GM12878 (cell line): ENCODE measurements around the gene PDE9A. TPM values are rescaled to one million over a fixed set of nuclear protein-coding genes. Genes with fewer than 3 reads are reported as not detected.

ENCODE experiments used
- ATAC-seq: fragments of 200-7000 bp; cut with Tn5 transposase; 3 replicates; pipeline ENCODE4 v1.9.1; 2020; ENCODE audit warnings: mild to moderate bottlenecking, moderate library complexity
- BruUV-seq: library from RNA; stranded (reverse); fragments of 400-500 nt; replicated peaks from 2 replicates; lab custom pipeline; 2021; lab: Mats Ljungman, UMichigan
- CTCF ChIA-PET: fragments of 300-600 bp; sonication (Branson Sonifier 250); formaldehyde crosslinking; extraction: SDS; loops from one replicate; lab custom pipeline; 2021; ENCODE audit warnings: inconsistent platforms; lab: Yijun Ruan, JAX
- POLR2A ChIA-PET: fragments of 350-600 bp; formaldehyde crosslinking; extraction: SDS; loops from one replicate; lab custom pipeline; 2021; ENCODE audit warnings: inconsistent platforms; lab: Charles Lee
- RAD21 ChIA-PET: fragments of 300-600 bp; sonication (Branson Sonifier 250); formaldehyde crosslinking; loops from one replicate; lab custom pipeline; 2023; ENCODE audit warnings: antibody characterized with exemption; ENCODE audit not compliant: unreplicated experiment; lab: Charles Lee
- SMC1A ChIA-PET: fragments of 300-600 bp; sonication (Branson Sonifier 250); formaldehyde crosslinking; loops from one replicate; lab custom pipeline; 2023; ENCODE audit not compliant: unreplicated experiment, uncharacterized antibody; lab: Charles Lee
- DNase-seq: peaks from one replicate; pipeline ENCODE4 v3.0.0-alpha.2; 2011; ENCODE audit warnings: low read depth, low spot score
- FAIRE-seq: peaks from 3 replicates; lab custom pipeline; 2011; peaks lifted over from hg19 to GRCh38; lab: Jason Lieb, UNC
- H2AFZ ChIP-seq: 2 replicates; pipeline ENCODE4 v1.6.0; 2011; ENCODE audit warnings: low read depth, low read length, control low read depth; ENCODE audit not compliant: control insufficient read depth
- H3K27ac ChIP-seq: 2 replicates; pipeline ENCODE4 v1.5.1; 2011; ENCODE audit warnings: control low read depth; ENCODE audit not compliant: control insufficient read depth, insufficient read depth
- H3K27me3 ChIP-seq, 2 experiments: replicated peaks in 1 of 2; 2 replicates each; pipeline versions ENCODE4 v1.6.0 to v1.6.1; 2011; ENCODE audit warnings: low read length in 1 of 2; ENCODE audit not compliant: control insufficient read depth in 2 of 2, insufficient read depth in 2 of 2
- H3K36me3 ChIP-seq, 2 experiments: 2 replicates each; pipeline ENCODE4 v1.5.1; 2011; ENCODE audit warnings: low read length in 1 of 2; ENCODE audit not compliant: control insufficient read depth in 2 of 2, insufficient read depth in 2 of 2
- H3K4me1 ChIP-seq: 2 replicates; pipeline ENCODE4 v1.6.1; 2011; ENCODE audit warnings: mild to moderate bottlenecking, low read length, moderate library complexity, mixed read lengths; ENCODE audit not compliant: control insufficient read depth, insufficient read depth
- H3K4me2 ChIP-seq: 2 replicates; pipeline ENCODE4 v1.6.0; 2011; ENCODE audit warnings: control low read depth; ENCODE audit not compliant: control insufficient read depth, insufficient read depth
- H3K4me3 ChIP-seq: fragments of 200-600 bp; sonication (generic); 2 replicates; pipeline ENCODE4 v1.5.1; 2016
- H3K79me2 ChIP-seq: 2 replicates; pipeline ENCODE4 v1.6.0; 2011; ENCODE audit warnings: low read length; ENCODE audit not compliant: control insufficient read depth, insufficient read depth
- H3K9ac ChIP-seq: 2 replicates; pipeline ENCODE4 v1.8.0; 2011; ENCODE audit warnings: low read length, control low read depth, mixed read lengths; ENCODE audit not compliant: control insufficient read depth, insufficient read depth
- H3K9me3 ChIP-seq: replicated peaks from 3 replicates; pipeline ENCODE4 v1.5.1; 2011; ENCODE audit warnings: mild to moderate bottlenecking, low read length; ENCODE audit not compliant: control insufficient read depth, insufficient read depth
- H4K20me1 ChIP-seq: 2 replicates; pipeline ENCODE4 v1.6.0; 2011; ENCODE audit not compliant: control insufficient read depth, insufficient read depth
- ASH2L ChIP-seq: fragments of 300-600, 200-600 bp; sonication (generic); IDR thresholded peaks from 2 replicates; pipeline ENCODE4 v1.6.1; 2017; ENCODE audit warnings: low read depth, mild to moderate bottlenecking, borderline replicate concordance
- EGR1 ChIP-seq, 2 experiments: IDR thresholded peaks; 1 replicate in 1 of 2; 2 replicates in 1 of 2; pipeline ENCODE4 v1.6.1; 2011 to 2012; ENCODE audit warnings: low read depth in 2 of 2, low read length in 2 of 2, borderline replicate concordance in 1 of 2, mild to moderate bottlenecking in 1 of 2, moderate library complexity in 1 of 2
- FOXM1 ChIP-seq: IDR thresholded peaks from 2 replicates; pipeline ENCODE4 v1.6.1; 2012; ENCODE audit warnings: low read depth, mild to moderate bottlenecking, inconsistent platforms, low read length, moderate library complexity
- GATAD2B ChIP-seq: fragments of 450-650 bp; conservative IDR thresholded peaks from 2 replicates; pipeline ENCODE4 v1.6.1; 2017; ENCODE audit warnings: low read depth, mild to moderate bottlenecking, moderate library complexity
- KAT2A ChIP-seq: conservative IDR thresholded peaks from 2 replicates; pipeline ENCODE4 v1.6.1; 2011; ENCODE audit warnings: low read depth, low read length; ENCODE audit not compliant: control insufficient read depth
- MEF2A ChIP-seq: IDR thresholded peaks from 2 replicates; pipeline ENCODE4 v1.6.1; 2011; ENCODE audit warnings: low read depth, mild to moderate bottlenecking, low read length, moderate library complexity; ENCODE audit not compliant: insufficient read depth
- NR2C2 ChIP-seq: IDR thresholded peaks from 2 replicates; pipeline ENCODE4 v1.6.1; 2011; ENCODE audit warnings: borderline replicate concordance, low read depth; ENCODE audit not compliant: control insufficient read depth, insufficient read length
- PAX5 ChIP-seq: IDR thresholded peaks from 2 replicates; pipeline ENCODE4 v1.6.1; 2011; ENCODE audit warnings: low read depth, low read length, borderline replicate concordance
- POLR2AphosphoS2 ChIP-seq: IDR thresholded peaks from 2 replicates; pipeline ENCODE4 v1.6.1; 2011; ENCODE audit warnings: low read depth, mild to moderate bottlenecking, low read length, improper control_type of control experiment, moderate library complexity
- SKIL ChIP-seq: fragments of 450-650 bp; IDR thresholded peaks from 2 replicates; pipeline ENCODE4 v1.6.1; 2017; ENCODE audit warnings: mild to moderate bottlenecking, low read depth, inconsistent platforms; ENCODE audit not compliant: poor library complexity, severe bottlenecking
- SMAD5 ChIP-seq: IDR thresholded peaks from 2 replicates; pipeline ENCODE4 v1.6.1; 2016; ENCODE audit warnings: antibody characterized with exemption, low read depth
- SREBF1 ChIP-seq: IDR thresholded peaks from 2 replicates; pipeline ENCODE4 v1.6.1; 2012; ENCODE audit warnings: mild to moderate bottlenecking, low read length
- SUZ12 ChIP-seq: fragments of 200-600 bp; sonication (generic); IDR thresholded peaks from one replicate; pipeline ENCODE4 v1.6.1; 2018; ENCODE audit warnings: antibody characterized with exemption, mild to moderate bottlenecking; ENCODE audit not compliant: unreplicated experiment
- USF2 ChIP-seq: IDR thresholded peaks from 2 replicates; pipeline ENCODE4 v1.6.1; 2011; ENCODE audit warnings: low read depth, low read length, improper control_type of control experiment, borderline replicate concordance
- ZNF274 ChIP-seq: IDR thresholded peaks from one replicate; pipeline ENCODE4 v1.8.0; 2011; ENCODE audit not compliant: insufficient read length, insufficient read depth
- ZNF592 ChIP-seq: fragments of 450-650 bp; IDR thresholded peaks from 2 replicates; pipeline ENCODE4 v1.6.1; 2017; ENCODE audit warnings: mild to moderate bottlenecking, moderate library complexity
- WGBS: methylation state at CpG from one replicate; pipeline ENCODE4 v1.1.6; 2016; ENCODE audit warnings: low lambda C conversion rate; ENCODE audit not compliant: insufficient replicate concordance, insufficient coverage; ENCODE audit errors: missing lambda C conversion rate; 5-methylcytosine and 5-hydroxymethylcytosine counted together
- in situ Hi-C: fragments of 300-500 bp; cut with MboI; formaldehyde crosslinking; loops from 9 replicates; pipeline ENCODE4 v1.14.3; 2018; ENCODE audit warnings: mixed read lengths
- intact Hi-C: fragments of 100-400 bp; cut with micrococcal nuclease; formaldehyde crosslinking; loops from one replicate; pipeline ENCODE4 v1.14.2; 2022; ENCODE audit not compliant: unreplicated experiment
- polyA plus RNA-seq, 11 experiments: library from polyadenylated mRNA; depleted of rRNA in 4 of 11; unstranded in 6 of 11; stranded (reverse) in 5 of 11; fragments of >200 nt; fragmentation: Nextera tagmentation in 4 of 11; fragmentation: Illumina TruSeq in 1 of 11; extraction: Ambion mirVana in 4 of 11; extraction: Trizol in 1 of 11; gene quantifications; 1 replicate in 1 of 11; 2 replicates in 10 of 11; pipeline versions ENCODE4 v1.2.1 to v1.2.3, GENCODE V29; 2011 to 2016; ENCODE audit warnings: inconsistent platforms in 2 of 11, missing spikeins in 2 of 11, low read depth in 1 of 11
- total RNA-seq, 4 experiments: library from RNA; depleted of rRNA in 3 of 4; stranded (reverse); fragments of >200 nt in 3 of 4; fragmentation: Illumina TruSeq in 1 of 4; extraction: Trizol in 1 of 4; gene quantifications; 2 replicates each; pipeline versions ENCODE4 v1.2.1 to v1.2.3, GENCODE V29; 2013 to 2021

Gene PDE9A
- total and polyA plus RNA-seq, 10 of the 15 experiments (the other 5 are each of a cell fraction or from before 2014, with no cell fraction given): 0.08 to 0.45 (median 0.20) TPM; not detected in 1

GRCh38 chr21:42696501-42697040 is 43.1 kb downstream of the PDE9A start (continued):
- TF ChIP-seq SKIL (no peak), MEF2A (no peak)

GRCh38 chr21:42698733-42699132 is 45.3 kb downstream of the PDE9A start:
- Histone ChIP-seq H3K36me3 (no peaks in the 10 kb centered on the region), H3K4me1 (no peaks in the 10 kb centered on the region), H3K9ac (no peak overlapping the region), H3K27ac (no peak overlapping the region), H4K20me1 (no peaks in the 10 kb centered on the region), H3K27me3 (peaks cover 0 to 7% of the 10 kb centered on the region in 2 experiments; a peak in 3 of 4 replicates), H3K9me3 (no peaks in the 10 kb centered on the region), H3K79me2 (no peaks in the 10 kb centered on the region), H3K4me2 (no peak overlapping the region), H3K4me3 (no peak overlapping the region), H2AFZ (no peak overlapping the region)
- 31% methylated on average over 9 of the region's 9 CpGs for WGBS
- DNase-seq (no peak), FAIRE-seq (no peak), ATAC-seq (no peak)
- ChIA-PET CTCF (no interaction called here), POLR2A (no interaction called here), SMC1A (no interaction called here)
- in situ Hi-C loops: no loop called here
- TF ChIP-seq EGR1 (IDR thresholded peaks at IDR 0.05; ENCODE audit: borderline replicate concordance in 1 of 2, low read depth in 2 of 2, low read length in 2 of 2): no peak
- TF ChIP-seq SMAD5: no peak
- no peak for TF ChIP-seq GATAD2B
- no peak for TF ChIP-seq KAT2A
- no peak for TF ChIP-seq ZNF592
- TF ChIP-seq SUZ12: no peak
- no peak for TF ChIP-seq PAX5
- no peak for TF ChIP-seq POLR2AphosphoS2
- TF ChIP-seq FOXM1: no peak
- no peak for TF ChIP-seq USF2
- no peak for TF ChIP-seq SREBF1
- no peak for TF ChIP-seq ZNF274
- no peak for TF ChIP-seq NR2C2
- no peak for TF ChIP-seq ASH2L
- TF ChIP-seq, all 136 proteins: peak for 0
- BruUV-seq: no TSS peak
- intact Hi-C loops: no loop called here
- RAD21 ChIA-PET: no interaction called here
